DOHH2 (cell line): ENCODE measurements around the gene CCDC149.

Source experiments
- H3F3A ChIP-seq: fragments of 200-600 bp; sonication (generic), shearing (Covaris generic); 2 replicates; pipeline ENCODE4 v1.6.0; 2016; ENCODE audit warnings: antibody characterized with exemption, mild to moderate bottlenecking; ENCODE audit not compliant: control insufficient read depth, insufficient read depth
- H3K27ac ChIP-seq: fragments of 200-600 bp; sonication (generic); 2 replicates; pipeline ENCODE4 v1.5.1; 2014; ENCODE audit warnings: low read depth, mild to moderate bottlenecking, low read length, moderate library complexity
- H3K27me3 ChIP-seq: fragments of 200-600 bp; sonication (generic); 2 replicates; pipeline ENCODE4 v1.6.1; 2014; ENCODE audit warnings: mild to moderate bottlenecking, low read length, mixed read lengths; ENCODE audit not compliant: control insufficient read depth
- H3K36me3 ChIP-seq: fragments of 200-600 bp; sonication (generic); 2 replicates; pipeline ENCODE4 v1.6.1; 2014; ENCODE audit warnings: mild to moderate bottlenecking, low read length, moderate library complexity, mixed read lengths; ENCODE audit not compliant: control insufficient read depth
- H3K4me1 ChIP-seq: fragments of 200-600 bp; sonication (generic); 2 replicates; pipeline ENCODE4 v1.6.1; 2014; ENCODE audit warnings: mild to moderate bottlenecking, low read length, mixed read lengths; ENCODE audit not compliant: control insufficient read depth
- H3K4me2 ChIP-seq: fragments of 200-600 bp; sonication (generic); 2 replicates; pipeline ENCODE4 v1.6.0; 2014; ENCODE audit warnings: mild to moderate bottlenecking, low read length, moderate library complexity
- H3K4me3 ChIP-seq: fragments of 200-600 bp; sonication (generic); 2 replicates; pipeline ENCODE4 v1.5.1; 2014; ENCODE audit warnings: mild to moderate bottlenecking, low read length, mixed read lengths
- H3K79me2 ChIP-seq: fragments of 200-600 bp; sonication (generic); 2 replicates; pipeline ENCODE4 v1.6.1; 2014; ENCODE audit warnings: mild to moderate bottlenecking, low read length, mixed read lengths; ENCODE audit not compliant: control insufficient read depth
- H3K9me2 ChIP-seq: fragments of 200-600 bp; sonication (generic); replicated peaks from 2 replicates; pipeline ENCODE4 v1.6.1; 2014; ENCODE audit warnings: mild to moderate bottlenecking, low read length, mixed read lengths; ENCODE audit not compliant: control insufficient read depth
- H3K9me3 ChIP-seq: fragments of 200-600 bp; sonication (generic); 2 replicates; pipeline ENCODE4 v1.6.1; 2014; ENCODE audit warnings: antibody characterized with exemption, low read length, mixed read lengths; ENCODE audit not compliant: control insufficient read depth, insufficient read depth
- H4K20me1 ChIP-seq: fragments of 200-600 bp; sonication (generic); 2 replicates; pipeline ENCODE4 v1.6.0; 2014; ENCODE audit warnings: low read depth, mild to moderate bottlenecking, antibody characterized with exemption, low read length, moderate library complexity; ENCODE audit not compliant: control insufficient read depth, insufficient read depth
- EZH2phosphoT487 ChIP-seq: fragments of 200-600 bp; sonication (generic); IDR thresholded peaks from 2 replicates; pipeline ENCODE4 v1.6.1; 2017; ENCODE audit warnings: borderline replicate concordance, mild to moderate bottlenecking, antibody characterized with exemption, low read length, moderate library complexity, mixed read lengths
- TF ChIP-seq, protein P1 (sequence below): fragments of 200-600 bp; sonication (generic); IDR thresholded peaks from one replicate; pipeline ENCODE4 v1.5.1; 2014; ENCODE audit warnings: antibody characterized with exemption, mild to moderate bottlenecking, low read depth, low read length; ENCODE audit not compliant: poor library complexity, severe bottlenecking

CCDC149 gene

DNA sequence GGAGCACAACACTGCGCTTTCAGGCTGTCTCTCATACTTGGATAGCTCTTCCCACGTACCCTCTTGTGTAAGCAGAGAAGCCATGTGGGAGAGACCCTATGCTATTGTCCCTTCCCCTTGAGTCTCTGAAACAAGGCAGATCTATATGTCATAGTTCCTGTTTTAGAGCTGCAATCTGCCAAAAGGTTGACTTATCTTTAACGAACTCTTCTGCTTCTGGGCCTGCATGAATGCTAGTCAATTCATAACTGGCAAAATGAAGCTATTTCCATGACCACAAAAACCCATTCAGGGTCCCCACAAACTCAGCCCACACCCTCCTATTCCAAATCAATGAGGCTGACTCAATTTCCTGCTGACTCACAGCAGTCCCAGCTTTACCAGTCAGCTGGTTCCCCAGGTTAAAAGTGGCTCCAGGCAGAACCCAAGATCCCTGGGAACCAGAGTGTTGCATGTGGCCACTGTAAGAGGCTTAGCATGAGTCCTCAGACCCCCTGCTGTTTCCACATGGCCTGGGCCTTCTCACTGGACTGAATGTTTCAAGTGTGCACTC, 142.7 kb downstream of the CCDC149 start:
- Histone ChIP-seq H3K4me2 (no peak overlapping the region), H3K79me2 (no peaks in the 10 kb centered on the region), H3K36me3 (no peaks in the 10 kb centered on the region), H3K4me3 (no peak overlapping the region), H3K27me3 (no peaks in the 10 kb centered on the region), H4K20me1 (no peaks in the 10 kb centered on the region), H3K4me1 (no peaks in the 10 kb centered on the region), H3K27ac (no peak overlapping the region), H3F3A (no peaks in the 10 kb centered on the region), H3K9me2 (no peaks in the 10 kb centered on the region; the same call in 1 of the 2 replicates), H3K9me3 (no peaks in the 10 kb centered on the region)
- TF ChIP-seq, protein P1, sequence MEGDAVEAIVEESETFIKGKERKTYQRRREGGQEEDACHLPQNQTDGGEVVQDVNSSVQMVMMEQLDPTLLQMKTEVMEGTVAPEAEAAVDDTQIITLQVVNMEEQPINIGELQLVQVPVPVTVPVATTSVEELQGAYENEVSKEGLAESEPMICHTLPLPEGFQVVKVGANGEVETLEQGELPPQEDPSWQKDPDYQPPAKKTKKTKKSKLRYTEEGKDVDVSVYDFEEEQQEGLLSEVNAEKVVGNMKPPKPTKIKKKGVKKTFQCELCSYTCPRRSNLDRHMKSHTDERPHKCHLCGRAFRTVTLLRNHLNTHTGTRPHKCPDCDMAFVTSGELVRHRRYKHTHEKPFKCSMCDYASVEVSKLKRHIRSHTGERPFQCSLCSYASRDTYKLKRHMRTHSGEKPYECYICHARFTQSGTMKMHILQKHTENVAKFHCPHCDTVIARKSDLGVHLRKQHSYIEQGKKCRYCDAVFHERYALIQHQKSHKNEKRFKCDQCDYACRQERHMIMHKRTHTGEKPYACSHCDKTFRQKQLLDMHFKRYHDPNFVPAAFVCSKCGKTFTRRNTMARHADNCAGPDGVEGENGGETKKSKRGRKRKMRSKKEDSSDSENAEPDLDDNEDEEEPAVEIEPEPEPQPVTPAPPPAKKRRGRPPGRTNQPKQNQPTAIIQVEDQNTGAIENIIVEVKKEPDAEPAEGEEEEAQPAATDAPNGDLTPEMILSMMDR: no peak
- no peak for TF ChIP-seq EZH2phosphoT487

DNA sequence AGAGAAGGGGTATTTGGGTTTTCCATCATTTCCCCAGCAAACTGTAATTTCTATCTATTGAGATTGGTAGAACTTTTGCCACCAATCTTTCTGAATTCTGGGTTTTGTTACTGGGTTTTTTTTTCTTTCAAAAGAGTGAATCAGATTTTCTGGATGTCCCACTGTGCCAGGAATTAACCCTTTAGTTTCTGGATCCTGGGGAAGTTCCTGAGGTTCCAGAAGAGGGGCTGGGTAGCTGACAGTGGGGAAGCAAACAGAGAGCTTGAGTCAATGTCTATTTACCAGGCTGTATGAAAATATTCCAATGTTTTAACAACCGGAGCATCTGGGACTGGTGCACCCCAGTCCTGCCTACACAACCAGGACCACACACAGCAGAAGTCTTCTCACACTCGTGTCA, 143.3 kb downstream of the CCDC149 start:
- Histone ChIP-seq H3K4me1 (no peaks in the 10 kb centered on the region), H4K20me1 (no peaks in the 10 kb centered on the region), H3K36me3 (no peaks in the 10 kb centered on the region), H3K4me2 (no peak overlapping the region), H3K27ac (no peak overlapping the region), H3K27me3 (no peaks in the 10 kb centered on the region), H3F3A (no peaks in the 10 kb centered on the region), H3K9me2 (no peaks in the 10 kb centered on the region; the same call in 1 of the 2 replicates), H3K4me3 (no peak overlapping the region), H3K9me3 (no peaks in the 10 kb centered on the region), H3K79me2 (no peaks in the 10 kb centered on the region)
- TF ChIP-seq EZH2phosphoT487: no peak
- TF ChIP-seq, protein P1: no peak

DNA sequence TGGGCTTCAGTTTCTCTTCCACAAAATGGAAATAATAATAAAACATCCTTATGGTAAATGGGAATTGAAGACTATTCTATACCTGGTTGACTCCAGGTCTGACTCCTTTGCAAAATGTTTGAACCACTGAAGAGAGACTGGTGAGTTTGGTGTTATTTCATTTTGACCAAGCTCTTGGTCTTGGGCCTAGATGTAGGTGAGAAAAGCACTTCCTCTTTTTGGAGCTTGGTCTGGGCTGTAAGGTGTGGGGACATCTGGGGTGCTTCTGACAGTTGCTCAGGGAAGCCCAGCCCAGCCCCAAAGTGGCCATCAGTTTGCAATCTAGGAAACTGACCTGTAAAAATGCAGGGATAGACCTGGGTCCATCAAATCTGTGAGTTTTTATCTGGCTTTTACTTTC, 144.2 kb downstream of the CCDC149 start:
- Histone ChIP-seq H3K79me2 (no peaks in the 10 kb centered on the region), H4K20me1 (no peaks in the 10 kb centered on the region), H3K36me3 (no peaks in the 10 kb centered on the region), H3K4me3 (no peak overlapping the region), H3K4me1 (no peaks in the 10 kb centered on the region), H3K27me3 (no peaks in the 10 kb centered on the region), H3K9me2 (no peaks in the 10 kb centered on the region; the same call in 1 of the 2 replicates), H3K9me3 (no peaks in the 10 kb centered on the region), H3K4me2 (no peak overlapping the region), H3K27ac (no peak overlapping the region), H3F3A (no peaks in the 10 kb centered on the region)
- TF ChIP-seq, protein P1: no peak
- no peak for TF ChIP-seq EZH2phosphoT487

DNA sequence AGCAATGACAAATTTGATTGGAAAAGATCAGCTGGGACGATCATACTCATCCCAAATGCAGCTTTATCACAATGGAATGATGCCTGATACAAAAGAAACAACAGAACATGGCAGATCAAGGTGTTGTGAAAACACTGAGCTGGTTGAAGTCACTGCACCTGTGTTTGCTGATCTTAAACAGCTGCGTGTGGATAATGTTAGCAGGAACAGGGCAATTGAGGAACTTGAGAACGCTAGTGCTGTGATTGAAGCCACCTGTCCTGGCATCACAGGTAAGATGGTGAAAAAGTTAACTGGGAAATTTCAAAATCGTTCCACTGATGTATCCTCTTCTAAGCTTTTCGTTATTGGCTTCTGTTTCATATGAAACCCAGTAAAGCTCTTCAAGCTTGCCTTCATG, 144.8 kb downstream of the CCDC149 start:
- no peak overlapping the region for H3K4me2 ChIP-seq
- no peaks in the 10 kb centered on the region for H3K4me1 ChIP-seq
- H3K36me3 ChIP-seq: no peaks in the 10 kb centered on the region
- no peak for TF ChIP-seq EZH2phosphoT487
- TF ChIP-seq, protein P1: no peak
- no peaks in the 10 kb centered on the region; the same call in 1 of the 2 replicates for H3K9me2 ChIP-seq
- H3K27me3 ChIP-seq: no peaks in the 10 kb centered on the region
- no peaks in the 10 kb centered on the region for H3K9me3 ChIP-seq
- H3F3A ChIP-seq: no peaks in the 10 kb centered on the region
- H3K4me3 ChIP-seq: no peak overlapping the region
- no peaks in the 10 kb centered on the region for H3K79me2 ChIP-seq
- no peaks in the 10 kb centered on the region for H4K20me1 ChIP-seq
- H3K27ac ChIP-seq: no peak overlapping the region
